Testis (tissue), 2 donors: ENCODE measurements around the gene ACACB.

Experiments used
- CTCF ChIP-seq, 3 experiments: fragments of 450-650 bp in 2 of 3; fragments of 200-600 bp in 1 of 3; sonication (generic) in 1 of 3; IDR thresholded peaks; one replicate each; pipeline ENCODE4 v1.5.1; 2016 to 2019; ENCODE audit warnings: antibody characterized with exemption in 3 of 3, mild to moderate bottlenecking in 2 of 3, moderate library complexity in 1 of 3
- POLR2A ChIP-seq: fragments of 450-650 bp; IDR thresholded peaks from one replicate; pipeline ENCODE4 v1.6.1; 2017; ENCODE audit warnings: antibody characterized with exemption, mild to moderate bottlenecking, moderate library complexity

- no peak for TF ChIP-seq CTCF (IDR thresholded peaks at IDR 0.05)
- no peak for TF ChIP-seq POLR2A
These were observed 84.6 kb downstream of the ACACB start for GRCh38 chr12:109200825-109201495.
